Stimulated activated CD8-positive, alpha-beta memory T cell treated with anti-CD3 and anti-CD28 coated beads, Interleukin-4, amount 100 ng/mL, for 24 hours (primary cell): ENCODE measurements around the gene ERBIN.
"Not testable (repeated sequence)": the region's sequence is repeated elsewhere in the genome, so short reads cannot be mapped to it uniquely, and the experiment has no call there.

Experiments
- DNase-seq: peaks from one replicate; pipeline ENCODE4 v3.0.0-alpha.2; 2020; ENCODE audit warnings: low read depth

ERBIN gene

GRCh38 chr5:65967288-65968066 lies 41.1 kb downstream of the ERBIN start:
- no peak for DNase-seq

- DNase-seq = no peak
Measured at GRCh38 chr5:65969539-65970393, 43.4 kb downstream of the ERBIN start.

- no peak for DNase-seq
Measured at GRCh38 chr5:65970481-65971367, 44.3 kb downstream of the ERBIN start.

- no peak for DNase-seq
Measured at GRCh38 chr5:65971643-65972042, 45.3 kb downstream of the ERBIN start.

- not testable (repeated sequence) for DNase-seq
Measured at GRCh38 chr5:65972896-65973295, 46.5 kb downstream of the ERBIN start.

GRCh38 chr5:65978251-65978650 lies 51.9 kb downstream of the ERBIN start:
- DNase-seq = no peak

- DNase-seq = no peak
Measured at GRCh38 chr5:65981548-65981947, 55.2 kb downstream of the ERBIN start.

GRCh38 chr5:65981969-65982619 lies 55.7 kb downstream of the ERBIN start:
- no peak for DNase-seq

- no peak for DNase-seq
Measured at GRCh38 chr5:65982635-65983034, 56.3 kb downstream of the ERBIN start.

- no peak for DNase-seq
Measured at GRCh38 chr5:65984098-65984885, 57.9 kb downstream of the ERBIN start.

- DNase-seq = no peak
Measured at GRCh38 chr5:65986050-65986451, 59.7 kb downstream of the ERBIN start.

- DNase-seq = no peak
Measured at GRCh38 chr5:65986796-65987195, 60.4 kb downstream of the ERBIN start.

- DNase-seq = no peak
Measured at GRCh38 chr5:65987982-65988381, 61.6 kb downstream of the ERBIN start.

- DNase-seq = no peak
Measured at GRCh38 chr5:65989158-65989557, 62.8 kb downstream of the ERBIN start.

GRCh38 chr5:65992630-65993029 lies 66.3 kb downstream of the ERBIN start:
- DNase-seq = no peak

- no peak for DNase-seq
Measured at GRCh38 chr5:65994117-65994786, 67.9 kb downstream of the ERBIN start.

- DNase-seq = no peak
Measured at GRCh38 chr5:65999061-65999723, 72.8 kb downstream of the ERBIN start.

- no peak for DNase-seq
Measured at GRCh38 chr5:66001952-66002351, 75.6 kb downstream of the ERBIN start.

GRCh38 chr5:66002415-66002814 lies 76.0 kb downstream of the ERBIN start:
- DNase-seq = no peak

GRCh38 chr5:66004216-66004615 lies 77.8 kb downstream of the ERBIN start:
- DNase-seq = no peak
